Right lobe of liver (tissue), 6 donors: Measurements from ENCODE around the gene GPS1. TPM values are rescaled to one million over a fixed set of nuclear protein-coding genes. Genes with fewer than 3 reads are reported as not detected.
A peak's percentile ranks its signal among the peaks of the same experiment; 100 is the strongest.

Source experiments
- ATAC-seq, 4 donors: fragments of 200-7000 bp; cut with Tn5 transposase; one replicate each; pipeline ENCODE4 v1.9.1; 2020; ENCODE audit warnings: mild to moderate bottlenecking in 4 of 4, moderate library complexity in 4 of 4
- DNase-seq, 3 donors: peaks; one replicate each; pipeline ENCODE4 v3.0.0-alpha.2; 2020
- H3K27ac ChIP-seq, 3 donors: fragments of 200-600 bp; one replicate each; pipeline ENCODE4 v1.8.0; 2022
- H3K27me3 ChIP-seq, 2 donors: fragments of 200-600 bp; one replicate each; pipeline ENCODE4 v1.8.0; 2022
- H3K36me3 ChIP-seq, 4 donors: fragments of 200-600 bp; sonication (generic) in 1 of 4; one replicate each; pipeline versions ENCODE4 v1.5.1 to v1.8.0; 2017 to 2022; ENCODE audit warnings: control low read depth in 1 of 4
- H3K4me1 ChIP-seq, 4 donors: fragments of 200-600 bp; sonication (generic) in 1 of 4; one replicate each; pipeline versions ENCODE4 v1.5.1 to v1.8.0; 2017 to 2022; ENCODE audit warnings: control low read depth in 1 of 4
- H3K4me3 ChIP-seq, 3 donors: fragments of 200-600 bp; one replicate each; pipeline ENCODE4 v1.8.0; 2022
- H3K9me3 ChIP-seq, 4 donors: fragments of 200-600 bp; sonication (generic) in 1 of 4; one replicate each; pipeline versions ENCODE4 v1.5.1 to v1.8.0; 2017 to 2022; ENCODE audit warnings: control low read depth in 1 of 4
- CTCF ChIP-seq, 4 donors: fragments of 200-600 bp in 3 of 4; fragments of 450-650 bp in 1 of 4; IDR thresholded peaks; one replicate each; pipeline versions ENCODE4 v1.5.1 to v1.8.0; 2016 to 2022; ENCODE audit warnings: antibody characterized with exemption in 4 of 4, mild to moderate bottlenecking in 2 of 4
- POLR2A ChIP-seq: fragments of 450-650 bp; IDR thresholded peaks from one replicate; pipeline ENCODE4 v1.6.1; 2017; ENCODE audit warnings: antibody characterized with exemption, mild to moderate bottlenecking
- WGBS: methylation state at CpG from one replicate; pipeline ENCODE4 v1.1.6; 2018; ENCODE audit warnings: low coverage, low lambda C conversion rate; ENCODE audit not compliant: insufficient coverage; ENCODE audit errors: missing lambda C conversion rate; 5-methylcytosine and 5-hydroxymethylcytosine counted together
- intact Hi-C, 2 donors: fragments of 100-400 bp; cut with DNase I; formaldehyde crosslinking; loops; one replicate each; pipeline versions ENCODE4 v1.11.2 to v1.14.1; 2022
- total RNA-seq, 6 experiments: library from RNA; depleted of rRNA in 2 of 6; stranded (reverse); fragments of >200 nt in 2 of 6; fragmentation: NEBNext Ultra II Directional in 3 of 6; extraction: Animal tissue kit (Norgen Biotek cat#: 25700) in 3 of 6; gene quantifications; one replicate each; pipeline versions ENCODE4 v1.1.0 to v1.2.4, GENCODE V29; 2016 to 2023
- donor health status: DM: no; HTN: yes; CAD: no.
- donor health status: DM: no; HTN: no; CAD: no.
- donor health status: DM: no; HTN: no; CAD: no.
- donor health status: DM: no; HTN: yes; CAD: no.
- donor health status: DM: no; HTN: yes; CAD: no.

The GPS1 gene
- total RNA-seq, 6 experiments from 2014 or later = 46.5 to 93.5 (median 62.1) TPM

GRCh38 chr17:82086941-82087906 lies 35.5 kb downstream of the GPS1 start:
- no peaks in the 10 kb centered on the region for H3K27me3 ChIP-seq
- no peak for TF ChIP-seq CTCF (IDR thresholded peaks at IDR 0.05)
- no peak for TF ChIP-seq POLR2A
- peak in 1 of 3 donors; percentile 53 for DNase-seq
- ATAC-seq = no peak
- peaks cover 13 to 100% (median 65%) of the 10 kb centered on the region in 4 donors for H3K36me3 ChIP-seq
- intact Hi-C loops = loop anchor here in 1 of 2 donors (10.0 kb wide), 1 partner anchor 52 kb away; the partner anchor contains the start of genes DCXR and RAC3
- no peaks in the 10 kb centered on the region for H3K4me1 ChIP-seq
- 58% methylated on average over 6 of the region's 39 CpGs for WGBS
- no peaks in the 10 kb centered on the region for H3K9me3 ChIP-seq
- H3K27ac ChIP-seq = no peak overlapping the region
- no peak overlapping the region for H3K4me3 ChIP-seq

GRCh38 chr17:82087961-82088837 lies 36.5 kb downstream of the GPS1 start:
- WGBS = 79% methylated on average over 6 of the region's 48 CpGs
- peaks cover 10 to 100% (median 65%) of the 10 kb centered on the region in 4 donors for H3K36me3 ChIP-seq
- TF ChIP-seq POLR2A = no peak
- TF ChIP-seq CTCF (IDR thresholded peaks at IDR 0.05) = no peak

GRCh38 chr17:82088838-82089722 lies 37.4 kb downstream of the GPS1 start:
- intact Hi-C loops = loop anchor here in 1 of 2 donors (10.0 kb wide), 1 partner anchor 54 kb away; the partner anchor contains the start of genes DCXR and RAC3

More at GRCh38 chr17:82087961-82088837, 36.5 kb downstream of the GPS1 start:
- DNase-seq (peak in 1 of 3 donors; percentile 52), ATAC-seq (no peak)
- H3K9me3 ChIP-seq = no peaks in the 10 kb centered on the region
- intact Hi-C loops = loop anchor here in 1 of 2 donors (10.0 kb wide), 1 partner anchor 53 kb away; the partner anchor contains the start of genes DCXR and RAC3
- no peaks in the 10 kb centered on the region for H3K27me3 ChIP-seq
- no peak overlapping the region for H3K27ac ChIP-seq
- peaks cover 0 to under 1% (median 0%) of the 10 kb centered on the region in 4 donors for H3K4me1 ChIP-seq
- H3K4me3 ChIP-seq = no peak overlapping the region

More at GRCh38 chr17:82088838-82089722, 37.4 kb downstream of the GPS1 start:
- ATAC-seq (peak; percentile 5 to 29 (median 20)), DNase-seq (peak in 2 of 3 donors; percentile 27 to 69)
- Histone ChIP-seq H3K36me3 (peaks cover 1 to 100% (median 64%) of the 10 kb centered on the region in 4 donors), H3K27ac (no peak overlapping the region), H3K27me3 (no peaks in the 10 kb centered on the region), H3K4me1 (peaks cover 0 to 9% (median 1%) of the 10 kb centered on the region in 4 donors), H3K4me3 (no peak overlapping the region), H3K9me3 (no peaks in the 10 kb centered on the region)
- TF ChIP-seq POLR2A = no peak
- no peak for TF ChIP-seq CTCF (IDR thresholded peaks at IDR 0.05)
- WGBS = 60% methylated on average over 3 of the region's 47 CpGs
